OCI-LY1 (cell line): ENCODE data around the gene RPS16.

Experiments
- EZH2 ChIP-seq: fragments of 200-600 bp; sonication (generic), shearing (Covaris generic); IDR thresholded peaks from 2 replicates; pipeline ENCODE4 v1.8.0; 2017; ENCODE audit warnings: borderline replicate concordance, mixed run types, mild to moderate bottlenecking, antibody characterized with exemption, low read length, moderate library complexity, mixed read lengths
- TF ChIP-seq, protein P1 (sequence below): fragments of 200-600 bp; sonication (generic), shearing (Covaris generic); IDR thresholded peaks from 2 replicates; pipeline ENCODE4 v1.5.1; 2017; ENCODE audit warnings: mild to moderate bottlenecking, antibody characterized with exemption, low read length, moderate library complexity, mixed read lengths

DNA sequence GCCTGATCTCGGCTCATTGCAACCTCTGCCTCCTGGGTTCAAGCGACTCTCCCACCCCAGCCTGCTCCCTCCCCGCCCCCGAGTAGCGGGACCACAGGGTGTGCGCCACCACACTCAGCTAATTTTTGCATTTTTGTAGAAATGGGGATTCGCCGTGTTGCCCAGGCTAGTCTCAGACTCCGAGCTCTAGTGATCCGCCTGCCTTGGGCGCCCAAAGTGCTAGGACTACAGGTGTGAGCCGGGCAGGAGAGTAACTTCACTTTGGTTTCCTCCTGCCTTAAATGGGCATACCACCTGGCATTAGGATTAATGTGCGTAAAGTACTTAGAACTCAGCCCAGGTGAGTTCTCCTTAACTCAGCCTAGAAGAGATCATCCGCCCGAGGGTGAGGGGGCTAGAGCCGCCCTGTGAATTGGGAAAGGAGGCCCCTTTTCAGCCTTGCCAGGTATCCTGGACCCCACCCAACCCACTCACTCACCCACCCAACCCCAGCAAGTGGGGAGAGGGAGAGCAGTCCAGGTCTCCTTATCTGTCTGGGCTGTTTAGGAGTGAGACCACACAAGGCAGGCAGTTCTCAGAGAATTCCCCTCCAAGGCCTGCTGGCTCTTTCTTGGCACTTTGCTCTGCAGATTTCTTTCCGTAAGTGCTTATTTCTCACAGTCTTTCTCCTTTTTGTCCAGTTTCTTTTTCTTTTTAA, 30.3 kb downstream of the RPS16 start:
- TF ChIP-seq, protein P1, sequence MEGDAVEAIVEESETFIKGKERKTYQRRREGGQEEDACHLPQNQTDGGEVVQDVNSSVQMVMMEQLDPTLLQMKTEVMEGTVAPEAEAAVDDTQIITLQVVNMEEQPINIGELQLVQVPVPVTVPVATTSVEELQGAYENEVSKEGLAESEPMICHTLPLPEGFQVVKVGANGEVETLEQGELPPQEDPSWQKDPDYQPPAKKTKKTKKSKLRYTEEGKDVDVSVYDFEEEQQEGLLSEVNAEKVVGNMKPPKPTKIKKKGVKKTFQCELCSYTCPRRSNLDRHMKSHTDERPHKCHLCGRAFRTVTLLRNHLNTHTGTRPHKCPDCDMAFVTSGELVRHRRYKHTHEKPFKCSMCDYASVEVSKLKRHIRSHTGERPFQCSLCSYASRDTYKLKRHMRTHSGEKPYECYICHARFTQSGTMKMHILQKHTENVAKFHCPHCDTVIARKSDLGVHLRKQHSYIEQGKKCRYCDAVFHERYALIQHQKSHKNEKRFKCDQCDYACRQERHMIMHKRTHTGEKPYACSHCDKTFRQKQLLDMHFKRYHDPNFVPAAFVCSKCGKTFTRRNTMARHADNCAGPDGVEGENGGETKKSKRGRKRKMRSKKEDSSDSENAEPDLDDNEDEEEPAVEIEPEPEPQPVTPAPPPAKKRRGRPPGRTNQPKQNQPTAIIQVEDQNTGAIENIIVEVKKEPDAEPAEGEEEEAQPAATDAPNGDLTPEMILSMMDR: no peak
- TF ChIP-seq EZH2: no peak
